ENCODE measurements around the gene SLC39A13.
A peak's percentile ranks its signal among the peaks of the same experiment; 100 is the strongest.

SLC39A13 gene

GRCh38 chr11:47391077-47391583, 17.3 kb upstream of the SLC39A13 start:
- peaks cover 32% of the 10 kb centered on the region for H3K4me1 Mint-ChIP-seq
- no peaks in the 10 kb centered on the region for H3K36me3 Mint-ChIP-seq
- no peak overlapping the region for H3K27ac Mint-ChIP-seq
- no peak overlapping the region for H3K4me3 Mint-ChIP-seq
- H3K9me3 Mint-ChIP-seq = no peaks in the 10 kb centered on the region
- H3K27me3 Mint-ChIP-seq = no peaks in the 10 kb centered on the region
- DNase-seq (ENCODE audit: low spot score in 2 of 2) (no peak), ATAC-seq (ENCODE audit: low read depth) (peak; percentile 76)

- H3K4me3 Mint-ChIP-seq = no peak overlapping the region
- H3K27me3 Mint-ChIP-seq = no peaks in the 10 kb centered on the region
- ATAC-seq (ENCODE audit: low read depth) = no peak
- H3K4me1 Mint-ChIP-seq = peaks cover 32% of the 10 kb centered on the region
- no peak overlapping the region for H3K27ac Mint-ChIP-seq
- H3K9me3 Mint-ChIP-seq = no peaks in the 10 kb centered on the region
- no peaks in the 10 kb centered on the region for H3K36me3 Mint-ChIP-seq
- DNase-seq (ENCODE audit: low spot score in 2 of 2) = no peak
These were observed 16.5 kb upstream of the SLC39A13 start for GRCh38 chr11:47391711-47392432.

GRCh38 chr11:47392546-47393162, 15.7 kb upstream of the SLC39A13 start:
- H3K9me3 Mint-ChIP-seq = no peaks in the 10 kb centered on the region
- H3K27ac Mint-ChIP-seq = peak overlapping the region; percentile 63
- H3K4me1 Mint-ChIP-seq = peaks cover 35% of the 10 kb centered on the region
- no peak for ATAC-seq (ENCODE audit: low read depth)
- no peaks in the 10 kb centered on the region for H3K36me3 Mint-ChIP-seq
- peak overlapping the region; percentile 14 for H3K4me3 Mint-ChIP-seq
- no peak for DNase-seq (ENCODE audit: low spot score in 2 of 2)
- no peaks in the 10 kb centered on the region for H3K27me3 Mint-ChIP-seq

- Mint-ChIP-seq H3K36me3 (no peaks in the 10 kb centered on the region), H3K27me3 (no peaks in the 10 kb centered on the region), H3K4me1 (peaks cover 38% of the 10 kb centered on the region), H3K9me3 (no peaks in the 10 kb centered on the region), H3K27ac (peak overlapping the region; percentile 87), H3K4me3 (peak overlapping the region; percentile 17)
- ATAC-seq (ENCODE audit: low read depth) (no peak), DNase-seq (ENCODE audit: low spot score in 2 of 2) (no peak)
These were observed 15.0 kb upstream of the SLC39A13 start for GRCh38 chr11:47393163-47394049.

GRCh38 chr11:47394050-47394321, 14.4 kb upstream of the SLC39A13 start:
- DNase-seq (ENCODE audit: low spot score in 2 of 2) (no peak), ATAC-seq (ENCODE audit: low read depth) (no peak)
- H3K9me3 Mint-ChIP-seq = no peaks in the 10 kb centered on the region
- H3K27me3 Mint-ChIP-seq = no peaks in the 10 kb centered on the region
- peak overlapping the region; percentile 78 for H3K4me3 Mint-ChIP-seq
- peaks cover 40% of the 10 kb centered on the region for H3K4me1 Mint-ChIP-seq
- no peaks in the 10 kb centered on the region for H3K36me3 Mint-ChIP-seq
- H3K27ac Mint-ChIP-seq = peak overlapping the region; percentile 87

GRCh38 chr11:47394322-47395222, 13.8 kb upstream of the SLC39A13 start:
- Mint-ChIP-seq H3K27ac (peak overlapping the region; percentile 87), H3K9me3 (no peaks in the 10 kb centered on the region), H3K36me3 (no peaks in the 10 kb centered on the region), H3K4me1 (peaks cover 40% of the 10 kb centered on the region), H3K4me3 (peak overlapping the region; percentile 78), H3K27me3 (no peaks in the 10 kb centered on the region)
- DNase-seq (ENCODE audit: low spot score in 2 of 2) = no peak
- peak; percentile 82 for ATAC-seq (ENCODE audit: low read depth)

- no peak for ATAC-seq (ENCODE audit: low read depth)
- Mint-ChIP-seq H3K4me3 (peak overlapping the region; percentile 78), H3K27ac (peak overlapping the region; percentile 87), H3K27me3 (no peaks in the 10 kb centered on the region), H3K9me3 (no peaks in the 10 kb centered on the region), H3K4me1 (peaks cover 41% of the 10 kb centered on the region), H3K36me3 (no peaks in the 10 kb centered on the region)
- no peak for DNase-seq (ENCODE audit: low spot score in 2 of 2)
These were observed 13.0 kb upstream of the SLC39A13 start for GRCh38 chr11:47395223-47396048.

GRCh38 chr11:47396049-47396320, 12.4 kb upstream of the SLC39A13 start:
- H3K27me3 Mint-ChIP-seq = no peaks in the 10 kb centered on the region
- peaks cover 44% of the 10 kb centered on the region for H3K4me1 Mint-ChIP-seq
- ATAC-seq (ENCODE audit: low read depth) (no peak), DNase-seq (ENCODE audit: low spot score in 2 of 2) (no peak)
- H3K4me3 Mint-ChIP-seq = no peak overlapping the region
- no peaks in the 10 kb centered on the region for H3K9me3 Mint-ChIP-seq
- peak overlapping the region; percentile 87 for H3K27ac Mint-ChIP-seq
- no peaks in the 10 kb centered on the region for H3K36me3 Mint-ChIP-seq

GRCh38 chr11:47398011-47398410, 10.4 kb upstream of the SLC39A13 start:
- no peaks in the 10 kb centered on the region for H3K36me3 Mint-ChIP-seq
- H3K9me3 Mint-ChIP-seq = no peaks in the 10 kb centered on the region
- DNase-seq (ENCODE audit: low spot score in 2 of 2) (no peak), ATAC-seq (ENCODE audit: low read depth) (no peak)
- H3K4me3 Mint-ChIP-seq = no peak overlapping the region
- no peak overlapping the region for H3K27ac Mint-ChIP-seq
- peaks cover 44% of the 10 kb centered on the region for H3K4me1 Mint-ChIP-seq
- no peaks in the 10 kb centered on the region for H3K27me3 Mint-ChIP-seq

GRCh38 chr11:47398551-47398950, 9.8 kb upstream of the SLC39A13 start:
- no peak for DNase-seq (ENCODE audit: low spot score in 2 of 2)
- H3K9me3 Mint-ChIP-seq = no peaks in the 10 kb centered on the region
- ATAC-seq (ENCODE audit: low read depth) = no peak
- no peaks in the 10 kb centered on the region for H3K36me3 Mint-ChIP-seq
- H3K27ac Mint-ChIP-seq = no peak overlapping the region
- peak overlapping the region; percentile 44 for H3K4me3 Mint-ChIP-seq
- H3K4me1 Mint-ChIP-seq = peaks cover 41% of the 10 kb centered on the region
- no peaks in the 10 kb centered on the region for H3K27me3 Mint-ChIP-seq

GRCh38 chr11:47399860-47400767, 8.3 kb upstream of the SLC39A13 start:
- H3K27ac Mint-ChIP-seq = peak overlapping the region; percentile 87
- DNase-seq (ENCODE audit: low spot score in 2 of 2) = peak in 1 of 2 donors; percentile 50
- peak; percentile 71 for ATAC-seq (ENCODE audit: low read depth)
- H3K36me3 Mint-ChIP-seq = no peaks in the 10 kb centered on the region
- H3K4me3 Mint-ChIP-seq = peak overlapping the region; percentile 90
- H3K27me3 Mint-ChIP-seq = no peaks in the 10 kb centered on the region
- peaks cover 34% of the 10 kb centered on the region for H3K4me1 Mint-ChIP-seq
- H3K9me3 Mint-ChIP-seq = no peaks in the 10 kb centered on the region

- H3K27me3 Mint-ChIP-seq = no peaks in the 10 kb centered on the region
- H3K4me1 Mint-ChIP-seq = peaks cover 30% of the 10 kb centered on the region
- H3K36me3 Mint-ChIP-seq = no peaks in the 10 kb centered on the region
- H3K9me3 Mint-ChIP-seq = no peaks in the 10 kb centered on the region
- no peak for DNase-seq (ENCODE audit: low spot score in 2 of 2)
- H3K27ac Mint-ChIP-seq = peak overlapping the region; percentile 87
- peak overlapping the region; percentile 90 for H3K4me3 Mint-ChIP-seq
- ATAC-seq (ENCODE audit: low read depth) = peak; percentile 76
These were observed 7.6 kb upstream of the SLC39A13 start for GRCh38 chr11:47400768-47401279.
